Psoas muscle (tissue), 8 donors: ENCODE data around the gene ZNF554. TPM values are rescaled to one million over a fixed set of nuclear protein-coding genes. Genes with fewer than 3 reads are reported as not detected.

Experiments used
- ATAC-seq, 4 donors: fragments of 200-7000 bp; cut with Tn5 transposase; one replicate each; pipeline ENCODE4 v1.9.1; 2020; ENCODE audit warnings: moderate library complexity in 3 of 4, mild to moderate bottlenecking in 2 of 4
- DNase-seq, 2 donors: peaks; one replicate each; pipeline ENCODE4 v3.0.0-alpha.2; 2020
- H3K27ac ChIP-seq: fragments of 200-600 bp; one replicate; pipeline ENCODE4 v1.8.0; 2022
- H3K27me3 ChIP-seq, 3 donors: fragments of 200-600 bp in 1 of 3; one replicate each; pipeline versions ENCODE4 v1.6.1 to v1.8.0; 2013 to 2022; ENCODE audit warnings: low read length in 2 of 3, mild to moderate bottlenecking in 2 of 3, moderate library complexity in 1 of 3; ENCODE audit not compliant: insufficient read depth in 3 of 3
- H3K36me3 ChIP-seq, 2 donors: fragments of 200-600 bp in 1 of 2; one replicate each; pipeline versions ENCODE4 v1.6.1 to v1.8.0; 2013 to 2022; ENCODE audit warnings: low read depth in 1 of 2, mild to moderate bottlenecking in 1 of 2, moderate library complexity in 1 of 2; ENCODE audit not compliant: insufficient read depth in 1 of 2
- H3K4me1 ChIP-seq: fragments of 200-600 bp; one replicate; pipeline ENCODE4 v1.8.0; 2022
- H3K4me3 ChIP-seq: fragments of 200-600 bp; one replicate; pipeline ENCODE4 v1.8.0; 2022; ENCODE audit warnings: mild to moderate bottlenecking
- H3K9me3 ChIP-seq: fragments of 200-600 bp; one replicate; pipeline ENCODE4 v1.8.0; 2022
- WGBS, 3 donors: extraction: QIAGEN DNeasy Blood & Tissue Kit; methylation state at CpG; one replicate each; pipeline versions ENCODE4 v1.1.6 to v1.1.7; 2013; 5-methylcytosine and 5-hydroxymethylcytosine counted together
- intact Hi-C, 2 donors: fragments of 100-400 bp; cut with DNase I; formaldehyde crosslinking; loops; one replicate each; pipeline versions ENCODE4 v1.11.0 to v1.14.2; 2022
- polyA plus RNA-seq, 3 donors: library from polyadenylated mRNA; stranded (reverse); fragments of 200-250 nt; gene quantifications; one replicate each; pipeline ENCODE4 v1.2.3, GENCODE V29; 2013
- total RNA-seq, 4 donors: library from RNA; stranded (reverse); fragmentation: NEBNext Ultra II Directional in 2 of 4; extraction: Animal tissue kit (Norgen Biotek cat#: 25700) in 2 of 4; gene quantifications; one replicate each; pipeline versions ENCODE4 v1.2.1 to v1.2.4, GENCODE V29; 2021 to 2023
- TF ChIP-seq, protein P1 (sequence below): fragments of 200-600 bp; IDR thresholded peaks from one replicate; pipeline ENCODE4 v1.8.0; 2022; ENCODE audit warnings: antibody characterized with exemption
- donor health status: healthy with polysubstance abuse.
- donor health status: DM: no; HTN: no; CAD: no; lungs with moderate emphysema.
- donor health status: Bipolar disorder and iron deficiency.
- donor health status: healthy.
- donor health status: DM: yes; HTN: yes; CAD: no.
- donor health status: DM: no; HTN: no; CAD: no.
- donor health status: DM: no; HTN: no; CAD: no.
- donor health status: DM: yes; HTN: yes; CAD: no.

Gene ZNF554
- total and polyA plus RNA-seq, 7 donors, result 1.8 to 6.5 (median 4.0) TPM

DNA sequence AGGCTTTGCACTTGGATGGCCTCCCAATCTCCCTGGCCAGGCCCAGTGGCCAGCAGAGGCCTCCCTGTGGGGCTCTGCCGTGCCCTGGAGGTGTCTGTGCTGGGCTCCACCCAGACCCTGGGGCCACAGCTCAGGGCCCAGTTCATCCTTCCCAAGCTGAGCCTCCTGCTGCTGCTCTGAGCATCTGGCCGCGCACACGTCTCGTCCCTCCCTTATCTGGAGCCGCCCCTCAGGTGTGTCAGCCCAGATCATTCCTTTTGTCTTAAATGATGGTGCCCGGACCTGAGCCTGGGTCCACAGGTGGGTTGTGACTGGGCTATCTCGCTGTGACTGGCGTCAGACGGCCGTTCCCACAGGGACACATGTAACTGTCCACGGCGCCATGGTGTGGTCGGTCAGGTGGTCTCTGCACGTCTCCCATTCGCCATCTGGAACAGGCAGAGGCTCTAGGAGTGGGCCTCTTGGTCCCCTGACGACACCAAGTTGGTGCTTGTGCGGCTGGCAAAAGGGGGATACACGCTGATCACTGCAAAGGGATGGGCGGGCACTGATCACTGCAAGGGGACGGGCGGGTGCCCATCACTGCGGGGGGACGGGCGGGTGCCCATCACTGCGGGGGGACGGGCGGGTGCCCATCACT, 14.3 kb upstream of the ZNF554 start:
- WGBS, 3 donors, result 95 to 96% (median 96%) methylated on average over 24 to 25 of the region's 28 CpGs
- Histone ChIP-seq H3K4me1 (no peaks in the 10 kb centered on the region), H3K36me3 (peaks cover 0 to 59% of the 10 kb centered on the region in 2 donors), H3K27ac (no peak overlapping the region), H3K4me3 (no peak overlapping the region), H3K27me3 (no peaks in the 10 kb centered on the region), H3K9me3 (no peaks in the 10 kb centered on the region)
- TF ChIP-seq, protein P1, sequence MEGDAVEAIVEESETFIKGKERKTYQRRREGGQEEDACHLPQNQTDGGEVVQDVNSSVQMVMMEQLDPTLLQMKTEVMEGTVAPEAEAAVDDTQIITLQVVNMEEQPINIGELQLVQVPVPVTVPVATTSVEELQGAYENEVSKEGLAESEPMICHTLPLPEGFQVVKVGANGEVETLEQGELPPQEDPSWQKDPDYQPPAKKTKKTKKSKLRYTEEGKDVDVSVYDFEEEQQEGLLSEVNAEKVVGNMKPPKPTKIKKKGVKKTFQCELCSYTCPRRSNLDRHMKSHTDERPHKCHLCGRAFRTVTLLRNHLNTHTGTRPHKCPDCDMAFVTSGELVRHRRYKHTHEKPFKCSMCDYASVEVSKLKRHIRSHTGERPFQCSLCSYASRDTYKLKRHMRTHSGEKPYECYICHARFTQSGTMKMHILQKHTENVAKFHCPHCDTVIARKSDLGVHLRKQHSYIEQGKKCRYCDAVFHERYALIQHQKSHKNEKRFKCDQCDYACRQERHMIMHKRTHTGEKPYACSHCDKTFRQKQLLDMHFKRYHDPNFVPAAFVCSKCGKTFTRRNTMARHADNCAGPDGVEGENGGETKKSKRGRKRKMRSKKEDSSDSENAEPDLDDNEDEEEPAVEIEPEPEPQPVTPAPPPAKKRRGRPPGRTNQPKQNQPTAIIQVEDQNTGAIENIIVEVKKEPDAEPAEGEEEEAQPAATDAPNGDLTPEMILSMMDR, result no peak
- intact Hi-C loops, result no loop called here
- DNase-seq (no peak), ATAC-seq (no peak)

DNA sequence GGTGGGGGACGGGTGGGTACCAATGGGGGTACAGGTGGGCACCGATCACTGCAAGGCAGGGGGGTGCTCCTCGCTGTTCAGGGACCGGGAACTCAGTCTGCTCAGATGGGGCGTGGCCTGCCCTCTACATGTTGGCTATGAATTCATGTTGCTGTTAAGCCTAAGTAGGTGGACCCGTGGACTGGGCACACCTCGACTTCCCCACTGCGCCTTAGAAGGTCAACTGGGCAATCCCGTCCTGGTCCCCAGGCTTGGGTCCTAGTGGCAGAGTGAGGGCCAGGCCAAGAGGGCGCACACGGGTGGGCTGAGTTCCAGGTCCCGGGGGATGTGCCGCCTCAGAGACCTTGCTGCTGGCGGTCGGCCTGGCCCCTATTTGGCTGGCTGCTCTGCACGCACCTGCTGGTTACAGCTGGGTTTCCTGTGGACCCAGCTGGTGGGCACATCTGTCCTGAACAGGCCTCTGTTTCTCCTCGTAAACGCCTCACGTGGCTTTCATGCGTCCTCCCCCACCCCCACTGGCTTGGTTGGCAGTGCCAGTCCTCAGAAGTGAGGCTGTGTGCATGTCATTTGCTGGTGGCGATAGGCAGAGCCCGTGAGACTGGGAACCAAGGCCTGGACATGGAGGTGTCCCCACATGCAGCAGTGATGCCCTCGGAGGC, 13.5 kb upstream of the ZNF554 start:
- Histone ChIP-seq H3K4me3 (no peak overlapping the region), H3K9me3 (no peaks in the 10 kb centered on the region), H3K4me1 (no peaks in the 10 kb centered on the region), H3K27me3 (no peaks in the 10 kb centered on the region), H3K36me3 (peaks cover 0 to 57% of the 10 kb centered on the region in 2 donors), H3K27ac (no peak overlapping the region)
- DNase-seq (no peak), ATAC-seq (no peak)
- intact Hi-C loops, result no loop called here
- WGBS, 3 donors, result 86 to 90% (median 87%) methylated on average over 22 to 23 of the region's 23 CpGs
- TF ChIP-seq, protein P1, result no peak

DNA sequence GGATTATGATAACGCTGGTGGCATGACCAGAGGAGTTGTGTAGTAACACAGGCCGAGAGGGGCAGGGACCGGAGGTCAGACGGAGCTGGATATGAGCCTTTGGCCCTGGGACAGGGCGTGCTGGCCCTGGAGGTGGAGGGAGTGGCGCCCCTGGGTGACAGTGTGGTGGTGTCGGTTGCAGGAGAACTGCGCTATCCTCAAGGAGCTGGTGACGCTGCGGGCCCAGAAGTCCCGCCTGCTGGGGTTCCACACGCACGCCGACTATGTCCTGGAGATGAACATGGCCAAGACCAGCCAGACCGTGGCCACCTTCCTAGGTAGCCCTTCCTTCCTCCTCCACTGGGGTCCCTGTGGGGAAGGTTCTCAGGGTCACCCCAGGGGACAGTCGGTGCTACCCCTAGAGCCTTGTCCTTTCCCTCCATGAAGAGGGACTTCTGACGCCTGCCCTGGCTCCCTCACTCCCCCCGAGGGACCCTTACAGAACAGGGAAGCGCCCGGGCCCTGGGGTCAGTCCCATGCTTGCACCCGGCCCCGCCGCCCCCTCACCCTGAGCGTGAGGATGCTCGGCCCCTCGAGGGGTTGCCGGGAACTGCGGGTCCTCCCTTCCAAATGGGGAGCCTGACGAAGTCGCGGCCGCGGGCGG, 12.8 kb upstream of the ZNF554 start:
- ATAC-seq (no peak), DNase-seq (no peak)
- no peaks in the 10 kb centered on the region for H3K4me1 ChIP-seq
- peaks cover 0 to 55% of the 10 kb centered on the region in 2 donors for H3K36me3 ChIP-seq
- H3K27ac ChIP-seq, result no peak overlapping the region
- TF ChIP-seq, protein P1, result no peak
- intact Hi-C loops, result no loop called here
- no peak overlapping the region for H3K4me3 ChIP-seq
- no peaks in the 10 kb centered on the region for H3K9me3 ChIP-seq
- 94 to 98% (median 95%) methylated on average over 33 to 34 of the region's 34 CpGs for WGBS, 3 donors
- no peaks in the 10 kb centered on the region for H3K27me3 ChIP-seq

DNA sequence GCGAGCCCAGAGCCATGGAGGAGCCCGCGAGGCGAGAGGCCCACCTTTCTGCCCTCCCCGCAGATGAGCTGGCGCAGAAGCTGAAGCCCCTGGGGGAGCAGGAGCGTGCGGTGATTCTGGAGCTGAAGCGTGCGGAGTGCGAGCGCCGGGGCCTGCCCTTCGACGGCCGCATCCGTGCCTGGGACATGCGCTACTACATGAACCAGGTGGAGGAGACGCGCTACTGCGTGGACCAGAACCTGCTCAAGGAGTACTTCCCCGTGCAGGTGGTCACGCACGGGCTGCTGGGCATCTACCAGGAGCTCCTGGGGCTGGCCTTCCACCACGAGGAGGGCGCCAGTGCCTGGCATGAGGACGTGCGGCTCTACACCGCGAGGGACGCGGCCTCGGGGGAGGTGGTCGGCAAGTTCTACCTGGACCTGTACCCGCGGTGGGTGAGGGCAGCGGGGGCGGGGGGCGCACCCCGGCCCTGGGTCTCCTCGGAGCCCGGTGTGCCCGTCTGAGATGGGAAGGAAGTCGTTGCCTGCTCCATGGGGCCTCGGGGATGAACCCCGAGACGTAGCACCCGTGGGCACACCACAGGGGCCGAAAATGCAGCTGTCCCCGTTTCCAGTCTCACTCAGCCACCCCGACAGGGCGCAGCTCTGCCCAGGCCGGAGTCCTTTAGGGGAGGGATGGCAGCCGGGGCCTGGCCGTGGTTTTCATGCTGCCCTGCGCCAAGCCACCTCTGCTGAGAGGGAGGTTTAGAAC, 12.1 kb upstream of the ZNF554 start:
- TF ChIP-seq, protein P1, result no peak
- no peak overlapping the region for H3K4me3 ChIP-seq
- H3K36me3 ChIP-seq, result peaks cover 0 to 55% of the 10 kb centered on the region in 2 donors
- no peak overlapping the region for H3K27ac ChIP-seq
- no peaks in the 10 kb centered on the region for H3K27me3 ChIP-seq
- DNase-seq, result no peak
- 95 to 97% (median 96%) methylated on average over 48 to 56 of the region's 56 CpGs for WGBS, 3 donors
- intact Hi-C loops, result no loop called here
- ATAC-seq, result no peak
- H3K9me3 ChIP-seq, result no peaks in the 10 kb centered on the region
- H3K4me1 ChIP-seq, result no peaks in the 10 kb centered on the region
